GM10266 (cell line): ENCODE data around the gene ABI2.

Experiments used
- DNase-seq: peaks from one replicate; pipeline ENCODE4 v3.0.0; 2012; ENCODE audit errors: extremely low spot score
- CTCF ChIP-seq: IDR thresholded peaks from 2 replicates; pipeline ENCODE4 v1.5.1; 2012; ENCODE audit warnings: mild to moderate bottlenecking, low read depth; ENCODE audit not compliant: control insufficient read depth, insufficient read depth; ENCODE audit errors: missing control alignments

The ABI2 gene

DNA sequence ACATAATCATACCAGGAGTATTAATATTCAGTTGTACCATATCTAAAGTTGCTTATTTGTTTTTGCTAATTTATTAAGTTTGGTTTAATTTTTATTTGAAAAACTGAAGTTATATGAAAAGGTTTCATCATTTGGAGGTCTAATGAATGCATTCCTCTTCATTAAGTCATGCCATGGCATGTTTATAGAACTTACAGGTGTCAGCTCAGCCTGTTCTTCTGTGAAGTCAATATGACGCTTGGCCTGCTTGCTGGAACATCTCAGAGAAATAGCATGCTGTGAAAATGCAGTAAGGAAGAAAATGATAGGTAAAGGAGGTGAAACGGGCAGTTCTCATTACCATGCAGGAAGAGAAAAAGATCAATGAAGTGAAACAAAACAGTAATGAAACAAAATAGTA, 148.7 kb downstream of the ABI2 start:
- no peak for TF ChIP-seq CTCF

DNA sequence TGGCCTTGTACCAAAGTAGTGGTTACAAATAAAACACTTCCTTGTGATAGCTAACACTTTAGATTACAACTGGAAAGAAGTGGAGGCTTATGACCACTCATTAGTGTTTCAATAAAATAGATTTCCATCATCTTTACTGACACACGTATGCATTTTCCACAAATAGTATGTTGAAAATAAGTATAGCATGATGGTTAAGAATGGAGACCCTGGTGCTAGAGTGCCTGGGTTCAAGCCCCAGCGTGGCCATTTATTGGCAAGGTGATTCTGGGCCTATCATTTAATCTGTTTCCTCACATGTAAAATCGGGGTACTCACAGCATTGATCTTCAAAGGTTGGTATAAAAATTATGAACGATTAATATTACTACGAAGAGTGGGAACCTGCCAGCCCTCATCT, 152.4 kb downstream of the ABI2 start:
- no peak for TF ChIP-seq CTCF
- no peak for DNase-seq

More for the DNA sequence above, 148.7 kb downstream of the ABI2 start:
- no peak for DNase-seq

DNA sequence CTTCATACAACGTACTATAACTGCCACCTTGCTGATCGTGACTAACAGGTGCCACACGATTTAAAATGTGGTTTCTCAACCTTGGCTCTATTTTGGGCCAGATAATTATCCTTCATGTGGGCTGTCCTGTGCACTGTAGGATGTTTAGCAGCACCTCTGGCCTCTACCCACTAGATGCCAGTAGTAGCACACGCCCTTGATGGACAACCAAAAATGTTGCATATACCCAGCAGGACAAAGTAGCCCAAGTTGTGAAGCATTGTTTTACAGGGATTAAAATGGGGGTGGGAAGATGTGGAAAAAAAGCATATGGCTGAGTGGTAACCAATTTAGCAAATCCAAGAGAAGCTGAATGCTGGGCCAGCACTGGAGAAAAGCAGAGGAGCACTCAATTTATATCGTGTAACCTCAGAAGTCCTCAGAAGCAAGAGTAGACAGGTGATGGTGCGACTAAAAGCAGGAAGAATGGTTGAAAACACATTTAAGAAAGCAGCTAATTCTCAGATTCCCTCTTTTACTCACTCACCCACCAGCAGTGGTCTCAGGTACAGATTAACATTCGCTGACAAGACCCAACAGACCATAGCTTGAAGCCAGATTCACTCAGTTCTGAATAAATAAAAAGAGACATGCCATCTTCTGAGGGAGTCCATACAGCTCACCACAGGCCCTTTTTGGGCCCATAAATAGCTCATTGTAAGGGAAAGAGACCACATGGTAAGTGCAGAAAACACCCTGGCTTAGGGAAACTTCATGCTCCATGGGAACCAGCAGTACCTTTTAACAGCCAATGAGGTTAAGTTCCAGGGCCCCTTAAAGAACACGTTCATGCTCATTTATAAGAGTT, 156.3 kb downstream of the ABI2 start:
- peak; percentile 80 for TF ChIP-seq CTCF
- peak; percentile 22 for DNase-seq

GRCh38 chr2:203489531-203489930, 161.3 kb downstream of the ABI2 start:
- DNase-seq, result no peak
- no peak for TF ChIP-seq CTCF

DNA sequence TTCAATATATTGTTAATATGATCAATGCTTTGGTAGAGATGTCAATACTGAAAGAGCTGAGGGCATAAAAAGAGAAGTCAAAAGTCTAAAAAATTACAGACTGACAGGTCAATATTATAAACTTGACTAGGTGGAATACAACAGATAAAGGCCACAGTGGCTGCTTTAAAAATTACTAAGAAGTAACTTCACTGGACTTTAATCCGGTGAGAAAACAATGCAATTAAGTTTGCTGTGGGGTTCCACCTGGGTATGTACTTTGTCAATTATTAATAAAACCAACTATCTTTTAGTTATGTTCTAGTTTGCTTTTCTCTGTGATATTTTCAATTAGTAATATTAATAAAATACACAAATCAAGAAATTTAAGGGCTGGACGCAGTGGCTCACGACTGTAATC, 162.2 kb downstream of the ABI2 start:
- no peak for DNase-seq
- TF ChIP-seq CTCF, result no peak

DNA sequence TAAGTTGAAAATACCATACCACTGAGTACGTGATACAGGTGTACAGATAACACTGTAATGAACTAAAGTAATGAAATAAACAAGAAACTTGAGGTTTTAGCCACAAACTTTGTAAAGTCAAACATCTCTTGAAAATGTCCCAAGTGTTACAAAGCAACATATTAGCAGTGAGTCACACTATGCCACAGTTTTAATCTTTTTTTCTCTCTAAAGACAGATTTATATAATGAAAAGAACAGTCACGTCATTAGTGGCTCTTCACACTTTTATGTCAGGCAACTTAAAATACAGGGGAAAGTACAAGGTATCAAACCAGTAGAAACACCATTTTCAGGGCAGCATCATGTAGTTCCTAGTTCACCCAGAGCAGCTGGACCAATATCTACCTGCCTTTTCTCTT, 164.8 kb downstream of the ABI2 start:
- no peak for TF ChIP-seq CTCF
- no peak for DNase-seq
